Measurements from ENCODE around the gene DOCK4. TPM values are rescaled to one million over a fixed set of nuclear protein-coding genes. Genes with fewer than 3 reads are reported as not detected.

Gene DOCK4
- total RNA-seq, 1 experiment from 2014 or later, result 4.9 TPM

DNA sequence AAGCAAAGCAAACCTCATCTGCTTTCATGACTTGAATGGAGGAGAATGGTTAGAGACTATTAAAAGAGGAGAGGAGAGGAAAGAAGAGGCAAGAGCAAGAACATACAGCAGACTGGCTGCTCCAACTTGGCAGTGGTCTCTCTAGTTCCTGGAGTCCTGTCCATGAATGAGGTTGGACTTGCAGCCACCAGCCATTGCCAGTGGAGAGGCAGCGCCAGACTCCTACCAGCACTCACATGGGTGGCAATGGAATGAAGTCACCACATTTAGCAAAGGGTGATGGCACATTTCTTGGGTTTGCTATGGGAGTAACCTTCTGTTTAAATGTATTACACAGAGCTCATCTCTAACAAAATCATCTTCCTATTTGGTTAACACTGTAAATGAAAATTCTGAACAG, 386.1 kb downstream of the DOCK4 start:
- Mint-ChIP-seq H3K4me3 (no peak overlapping the region), H3K27me3 (ENCODE audit: low read depth) (no peaks in the 10 kb centered on the region), H3K36me3 (ENCODE audit: insufficient read depth in 1 of 3, low read depth in 3 of 3) (peaks cover 0 to 4% (median 0%) of the 10 kb centered on the region in 3 experiments; a peak in 1 of 7 replicates), H3K9me3 (no peaks in the 10 kb centered on the region), H3K4me1 (no peaks in the 10 kb centered on the region), H3K27ac (no peak overlapping the region)
- Histone ChIP-seq H2BK12ac (ENCODE audit: insufficient read length, low read depth, low read length) (no peak overlapping the region), H3K27me3 (ENCODE audit: insufficient read depth, low read length) (no peaks in the 10 kb centered on the region; the same call in 1 of the 2 replicates), H3T11ph (ENCODE audit: low read length) (no peak overlapping the region), H4K5ac (ENCODE audit: insufficient read length, low read depth, low read length) (no peak overlapping the region), H3K4me1 (ENCODE audit: insufficient read depth, low read length) (no peaks in the 10 kb centered on the region), H3K4ac (ENCODE audit: low read depth, low read length) (no peak overlapping the region), H2AFZ (ENCODE audit: low read length) (no peak overlapping the region), H3K9ac (ENCODE audit: extremely low read depth, insufficient read length, low read length) (no peak overlapping the region), H3K56ac (ENCODE audit: insufficient read length, low read depth, low read length) (no peak overlapping the region), H3K4me2 (ENCODE audit: insufficient read depth, insufficient read length, low read length) (no peak overlapping the region), H3K23me2 (ENCODE audit: insufficient read length, low read depth, low read length, poor library complexity, severe bottlenecking) (no peaks in the 10 kb centered on the region), H3K18ac (ENCODE audit: insufficient read length, low read depth, low read length) (no peak overlapping the region), H4K91ac (ENCODE audit: insufficient read length, low read depth, low read length) (no peak overlapping the region), H3K79me2 (ENCODE audit: insufficient read depth, low read length) (no peaks in the 10 kb centered on the region), H2BK5ac (ENCODE audit: insufficient read length, low read length) (no peak overlapping the region), H2BK15ac (ENCODE audit: low read depth, low read length) (no peak overlapping the region), H4K8ac (replicated peaks; ENCODE audit: insufficient read length, low read depth, low read length) (no peak overlapping the region), H3K27ac (ENCODE audit: insufficient read length, low read depth, low read length) (no peak overlapping the region), H2AK5ac (ENCODE audit: insufficient read length, low read length) (no peak overlapping the region), H2BK120ac (ENCODE audit: low read depth, low read length, poor library complexity, severe bottlenecking) (no peak overlapping the region), H3K9me3 (ENCODE audit: control insufficient read depth, low read depth, low read length) (no peaks in the 10 kb centered on the region), H3K14ac (ENCODE audit: insufficient read depth, low read length) (no peak overlapping the region), H3K79me1 (ENCODE audit: insufficient read depth, low read depth, low read length, poor library complexity, severe bottlenecking) (no peaks in the 10 kb centered on the region), H2BK20ac (ENCODE audit: low read depth, low read length, poor library complexity, severe bottlenecking) (no peak overlapping the region), H4K20me1 (ENCODE audit: control insufficient read depth, insufficient read depth, insufficient read length) (no peaks in the 10 kb centered on the region), H3K23ac (ENCODE audit: insufficient read length, low read depth, low read length) (no peak overlapping the region)
- WGBS (ENCODE audit: extremely low coverage, insufficient read length, low lambda C conversion rate), result no CpG with 5 or more reads among the region's 1 CpG
- TF ChIP-seq CTCF (conservative IDR thresholded peaks at IDR 0.05), result no peak
- no peak for DNase-seq
